Suprapubic skin (tissue), 4 donors: ENCODE results near the gene CDK15. TPM values are rescaled to one million over a fixed set of nuclear protein-coding genes. Genes with fewer than 3 reads are reported as not detected.

Experiments
- DNase-seq, 2 donors: peaks; one replicate each; pipeline ENCODE4 v3.0.0-alpha.2; 2019; ENCODE audit warnings: low spot score in 2 of 2
- H3K27ac ChIP-seq: fragments of 200-600 bp; sonication (generic); one replicate; pipeline ENCODE4 v1.5.1; 2019
- H3K27me3 ChIP-seq: fragments of 200-600 bp; sonication (generic); one replicate; pipeline ENCODE4 v1.5.1; 2019
- H3K36me3 ChIP-seq: fragments of 200-600 bp; sonication (generic); one replicate; pipeline ENCODE4 v1.5.1; 2019
- H3K4me1 ChIP-seq: fragments of 200-600 bp; sonication (generic); one replicate; pipeline ENCODE4 v1.5.1; 2019
- H3K4me3 ChIP-seq: fragments of 200-600 bp; sonication (generic); one replicate; pipeline ENCODE4 v1.5.1; 2019; ENCODE audit warnings: mild to moderate bottlenecking
- H3K9me3 ChIP-seq: fragments of 200-600 bp; sonication (generic); one replicate; pipeline ENCODE4 v1.5.1; 2019
- EP300 ChIP-seq: sonication (generic); formaldehyde crosslinking; IDR thresholded peaks from one replicate; pipeline ENCODE4 v1.6.1; 2017; ENCODE audit warnings: antibody characterized with exemption
- POLR2A ChIP-seq, 2 donors: fragments of 450-650 bp; IDR thresholded peaks; one replicate each; pipeline ENCODE4 v1.6.1; 2017; ENCODE audit warnings: antibody characterized with exemption in 2 of 2, mild to moderate bottlenecking in 2 of 2, moderate library complexity in 2 of 2
- POLR2AphosphoS5 ChIP-seq, 3 donors: sonication (generic); formaldehyde crosslinking; IDR thresholded peaks; one replicate each; pipeline ENCODE4 v1.6.1; 2017; ENCODE audit warnings: antibody characterized with exemption in 3 of 3
- WGBS: methylation state at CpG from one replicate; pipeline ENCODE4 v1.1.5; 2018; 5-methylcytosine and 5-hydroxymethylcytosine counted together
- total RNA-seq, 4 donors: library from RNA; depleted of rRNA; stranded (reverse); fragments of >200 nt; gene quantifications; one replicate each; pipeline ENCODE4 v1.1.0, GENCODE V29; 2016
- TF ChIP-seq, protein P1 (sequence below), 2 donors: fragments of 200-600 bp in 1 of 2; fragments of 450-650 bp in 1 of 2; sonication (generic) in 1 of 2; IDR thresholded peaks; one replicate each; pipeline ENCODE4 v1.5.1; 2016 to 2019; ENCODE audit warnings: antibody characterized with exemption in 2 of 2, mild to moderate bottlenecking in 1 of 2, moderate library complexity in 1 of 2

CDK15 gene
- total RNA-seq, 4 donors from 2014 or later: 0.13 to 0.97 (median 0.66) TPM

DNA sequence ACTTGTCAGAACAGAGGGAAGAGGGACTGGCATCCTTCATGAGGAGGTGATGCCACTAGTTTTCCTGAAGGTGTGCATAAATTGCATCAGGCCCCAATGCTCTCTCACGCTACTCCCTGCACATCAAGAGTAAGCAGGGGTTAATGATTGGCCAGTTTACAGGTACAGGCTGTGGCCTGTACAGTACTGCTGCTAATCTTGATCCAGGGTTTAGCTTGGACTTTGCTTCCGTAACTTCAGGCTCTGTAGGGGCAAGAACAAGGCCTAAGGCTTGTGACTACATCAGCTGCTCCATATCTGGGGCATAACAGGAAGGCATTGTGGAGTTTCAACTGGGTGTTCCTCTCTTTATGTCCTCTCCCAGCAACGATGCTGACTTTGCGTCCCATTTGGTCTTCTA, 130.5 kb downstream of the CDK15 start:
- WGBS: 95% methylated on average over 4 of the region's 4 CpGs
- Histone ChIP-seq H3K27me3 (no peaks in the 10 kb centered on the region), H3K4me1 (peaks cover 7% of the 10 kb centered on the region), H3K27ac (no peak overlapping the region), H3K4me3 (no peak overlapping the region), H3K36me3 (no peaks in the 10 kb centered on the region), H3K9me3 (no peaks in the 10 kb centered on the region)
- DNase-seq: no peak
- TF ChIP-seq POLR2AphosphoS5 (IDR thresholded peaks at IDR 0.05) (no peak), EP300 (no peak), POLR2A (IDR thresholded peaks at IDR 0.05) (no peak)
- TF ChIP-seq, protein P1, sequence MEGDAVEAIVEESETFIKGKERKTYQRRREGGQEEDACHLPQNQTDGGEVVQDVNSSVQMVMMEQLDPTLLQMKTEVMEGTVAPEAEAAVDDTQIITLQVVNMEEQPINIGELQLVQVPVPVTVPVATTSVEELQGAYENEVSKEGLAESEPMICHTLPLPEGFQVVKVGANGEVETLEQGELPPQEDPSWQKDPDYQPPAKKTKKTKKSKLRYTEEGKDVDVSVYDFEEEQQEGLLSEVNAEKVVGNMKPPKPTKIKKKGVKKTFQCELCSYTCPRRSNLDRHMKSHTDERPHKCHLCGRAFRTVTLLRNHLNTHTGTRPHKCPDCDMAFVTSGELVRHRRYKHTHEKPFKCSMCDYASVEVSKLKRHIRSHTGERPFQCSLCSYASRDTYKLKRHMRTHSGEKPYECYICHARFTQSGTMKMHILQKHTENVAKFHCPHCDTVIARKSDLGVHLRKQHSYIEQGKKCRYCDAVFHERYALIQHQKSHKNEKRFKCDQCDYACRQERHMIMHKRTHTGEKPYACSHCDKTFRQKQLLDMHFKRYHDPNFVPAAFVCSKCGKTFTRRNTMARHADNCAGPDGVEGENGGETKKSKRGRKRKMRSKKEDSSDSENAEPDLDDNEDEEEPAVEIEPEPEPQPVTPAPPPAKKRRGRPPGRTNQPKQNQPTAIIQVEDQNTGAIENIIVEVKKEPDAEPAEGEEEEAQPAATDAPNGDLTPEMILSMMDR (IDR thresholded peaks at IDR 0.05): no peak

- no peaks in the 10 kb centered on the region for H3K36me3 ChIP-seq
- H3K4me1 ChIP-seq: peaks cover 4% of the 10 kb centered on the region
- no peaks in the 10 kb centered on the region for H3K9me3 ChIP-seq
- DNase-seq: no peak
- no peaks in the 10 kb centered on the region for H3K27me3 ChIP-seq
- 93% methylated on average over 4 of the region's 4 CpGs for WGBS
- H3K4me3 ChIP-seq: no peak overlapping the region
- H3K27ac ChIP-seq: no peak overlapping the region
- TF ChIP-seq POLR2AphosphoS5 (IDR thresholded peaks at IDR 0.05) (no peak), POLR2A (IDR thresholded peaks at IDR 0.05) (no peak), EP300 (no peak)
- TF ChIP-seq, protein P1 (IDR thresholded peaks at IDR 0.05): no peak
Measured at GRCh38 chr2:201937343-201937742, 131.0 kb downstream of the CDK15 start.

GRCh38 chr2:201938156-201938775, 131.9 kb downstream of the CDK15 start:
- no peaks in the 10 kb centered on the region for H3K4me1 ChIP-seq
- H3K36me3 ChIP-seq: no peaks in the 10 kb centered on the region
- 74% methylated on average over 2 of the region's 2 CpGs for WGBS
- no peaks in the 10 kb centered on the region for H3K9me3 ChIP-seq
- H3K4me3 ChIP-seq: no peak overlapping the region
- TF ChIP-seq POLR2A (IDR thresholded peaks at IDR 0.05): no peak
- TF ChIP-seq POLR2AphosphoS5 (IDR thresholded peaks at IDR 0.05): no peak
- TF ChIP-seq, protein P1 (IDR thresholded peaks at IDR 0.05): no peak
- no peak for TF ChIP-seq EP300
- H3K27me3 ChIP-seq: no peaks in the 10 kb centered on the region
- H3K27ac ChIP-seq: no peak overlapping the region
- no peak for DNase-seq

DNA sequence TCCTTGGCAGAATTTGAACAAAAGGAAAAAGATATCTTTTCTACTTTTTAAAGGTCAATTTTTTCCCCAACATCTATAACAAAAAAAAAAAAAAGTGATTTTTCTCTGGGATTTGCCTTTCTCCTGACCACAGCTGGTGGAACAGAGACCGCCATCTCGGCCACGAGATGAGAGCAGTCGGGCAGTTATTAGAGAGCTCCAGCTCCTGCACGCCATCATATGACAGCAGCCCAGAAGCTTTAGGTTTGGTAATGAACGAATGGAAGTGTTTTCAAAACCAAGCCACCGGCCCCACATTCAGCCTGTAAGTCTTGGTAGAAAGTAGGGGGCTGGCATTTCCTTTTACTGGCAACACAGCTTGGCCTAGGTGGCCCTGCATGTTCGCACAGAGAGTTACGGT, 132.4 kb downstream of the CDK15 start:
- no peaks in the 10 kb centered on the region for H3K27me3 ChIP-seq
- H3K27ac ChIP-seq: no peak overlapping the region
- no peak for DNase-seq
- H3K4me1 ChIP-seq: no peaks in the 10 kb centered on the region
- no peaks in the 10 kb centered on the region for H3K36me3 ChIP-seq
- no peaks in the 10 kb centered on the region for H3K9me3 ChIP-seq
- H3K4me3 ChIP-seq: no peak overlapping the region
- TF ChIP-seq POLR2AphosphoS5 (IDR thresholded peaks at IDR 0.05): no peak
- TF ChIP-seq, protein P1 (IDR thresholded peaks at IDR 0.05): no peak
- 90% methylated on average over 9 of the region's 9 CpGs for WGBS

GRCh38 chr2:201939453-201939941, 133.2 kb downstream of the CDK15 start:
- no peaks in the 10 kb centered on the region for H3K9me3 ChIP-seq
- TF ChIP-seq EP300: no peak
- TF ChIP-seq, protein P1 (IDR thresholded peaks at IDR 0.05): no peak
- TF ChIP-seq POLR2A (IDR thresholded peaks at IDR 0.05): no peak
- TF ChIP-seq POLR2AphosphoS5 (IDR thresholded peaks at IDR 0.05): no peak
- no peak for DNase-seq
- H3K27ac ChIP-seq: no peak overlapping the region
- H3K36me3 ChIP-seq: no peaks in the 10 kb centered on the region
- no peaks in the 10 kb centered on the region for H3K27me3 ChIP-seq
- no peaks in the 10 kb centered on the region for H3K4me1 ChIP-seq
- H3K4me3 ChIP-seq: no peak overlapping the region
- 77% methylated on average over 9 of the region's 9 CpGs for WGBS
